ENCODE results near the gene SPATA31A6. TPM values are rescaled to one million over a fixed set of nuclear protein-coding genes. Genes with fewer than 3 reads are reported as not detected.
"Not testable (repeated sequence)": the region's sequence is repeated elsewhere in the genome, so short reads cannot be mapped to it uniquely, and the experiment has no call there.

SPATA31A6 gene
- total RNA-seq (2014; rRNA removed; shearing (Covaris generic)), result not detected in 2 replicates

DNA sequence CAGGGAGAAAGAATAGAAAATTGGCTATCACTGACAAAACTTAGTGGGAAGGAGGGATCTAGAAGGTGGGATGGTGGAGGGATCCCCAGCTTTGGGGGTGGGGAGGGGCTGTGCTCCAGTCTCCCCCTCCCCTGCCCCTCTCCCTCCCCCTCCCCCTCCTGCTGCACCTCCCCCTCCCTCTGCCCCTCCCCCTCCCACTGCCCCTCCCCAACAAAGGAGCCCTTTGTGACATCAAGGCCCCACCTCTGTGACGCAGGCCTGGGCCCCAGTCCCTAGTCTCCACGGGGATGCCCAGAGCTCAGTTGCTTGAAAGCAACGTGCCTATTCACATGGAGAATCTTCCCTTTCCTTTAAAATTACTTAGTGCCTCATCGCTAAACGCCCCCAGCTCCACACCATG lies at the start of gene SPATA31A6:
TSS of gene SPATA31A6 (plus strand) at position 301 of the 400 bp plus-strand sequence. CDS start at position 330, 29 bp downstream.
- DNase-seq (ENCODE audit: low read depth), result not testable (repeated sequence)

GRCh38 chr9:42160299-42160698 lies 23.2 kb upstream of the SPATA31A6 start:
- peak; percentile 3 for DNase-seq (ENCODE audit: low read depth)

DNA sequence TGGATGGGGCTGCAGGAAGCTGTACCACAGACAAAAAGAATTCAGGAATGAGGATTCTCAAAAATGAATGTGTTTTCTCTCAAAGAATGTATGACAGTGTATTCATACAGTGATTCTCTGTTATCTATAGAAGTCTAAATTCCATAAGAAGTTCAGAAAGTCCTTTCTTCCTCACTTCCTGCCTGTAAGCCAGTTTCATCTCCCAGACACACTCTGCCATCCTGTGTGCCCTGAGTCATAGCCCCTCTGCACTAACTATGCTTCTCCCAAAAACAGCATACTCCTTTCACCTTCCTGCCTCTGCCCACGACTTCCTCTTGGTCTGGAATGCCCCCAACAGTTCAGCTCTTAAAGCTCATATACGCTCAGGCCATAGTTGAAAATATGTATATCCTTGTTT lies 36.4 kb downstream of the SPATA31A6 start:
- peak; percentile 41 for DNase-seq (ENCODE audit: low read depth)

- DNase-seq (ENCODE audit: low read depth), result peak; percentile 63
Observed at GRCh38 chr9:42223230-42223629, 39.8 kb downstream of the SPATA31A6 start.

DNA sequence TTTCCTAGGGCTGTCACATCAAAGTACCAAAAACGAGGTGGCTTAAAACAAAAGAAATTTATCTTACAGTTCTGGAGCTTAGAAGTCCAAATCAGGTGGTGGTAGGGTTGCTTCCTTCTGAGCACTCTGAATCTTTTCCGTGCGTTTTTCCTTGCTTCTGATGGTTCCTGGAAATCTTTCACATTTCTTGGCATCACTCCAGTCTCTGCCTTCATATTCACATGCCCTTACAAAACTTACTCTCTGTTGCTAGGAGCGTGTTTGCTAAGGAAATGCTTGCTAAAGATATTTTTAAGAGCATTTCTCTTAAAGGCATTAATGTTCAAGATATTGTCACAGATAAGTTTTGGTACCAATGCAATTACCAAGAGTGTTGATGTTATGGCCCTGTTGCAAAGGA lies 49.6 kb downstream of the SPATA31A6 start:
- not testable (repeated sequence) for DNase-seq (ENCODE audit: low read depth)

- not testable (repeated sequence) for DNase-seq (ENCODE audit: low read depth)
Observed at GRCh38 chr9:42234610-42235009, 51.2 kb downstream of the SPATA31A6 start.

DNA sequence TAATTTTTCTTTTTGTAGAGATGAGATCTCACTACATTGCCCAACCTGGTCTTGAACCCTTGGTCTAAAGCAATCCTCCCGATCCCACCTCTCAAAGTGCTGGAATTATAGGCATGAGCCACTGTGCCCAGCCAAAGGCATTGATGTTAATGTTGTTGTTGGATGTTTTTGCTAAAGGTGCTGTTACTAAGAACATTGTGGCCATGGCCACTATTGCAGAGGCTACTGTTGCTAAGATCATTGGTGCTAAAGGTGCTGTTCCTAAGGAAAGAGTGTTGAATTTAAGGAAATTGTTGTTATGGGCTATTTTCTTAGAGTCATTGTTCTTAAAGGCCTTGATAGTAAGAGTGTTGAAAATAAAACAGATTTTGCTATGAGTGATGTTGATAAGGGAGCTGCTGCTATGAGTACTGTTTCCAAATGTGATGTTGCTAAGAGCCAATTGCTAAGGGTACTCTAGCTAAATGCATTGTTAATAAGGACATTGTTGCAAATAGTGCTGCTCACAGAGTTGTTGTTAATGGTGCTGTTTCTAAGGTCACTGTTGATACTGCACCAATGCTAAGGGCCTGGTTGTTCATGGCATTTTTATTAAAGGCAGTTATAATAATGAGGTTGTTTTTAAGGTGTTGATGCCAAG lies 52.0 kb downstream of the SPATA31A6 start:
- not testable (repeated sequence) for DNase-seq (ENCODE audit: low read depth)

- not testable (repeated sequence) for DNase-seq (ENCODE audit: low read depth)
Observed at GRCh38 chr9:42236097-42236496, 52.6 kb downstream of the SPATA31A6 start.

GRCh38 chr9:42237381-42237780 lies 53.9 kb downstream of the SPATA31A6 start:
- DNase-seq (ENCODE audit: low read depth), result peak; percentile 38

DNA sequence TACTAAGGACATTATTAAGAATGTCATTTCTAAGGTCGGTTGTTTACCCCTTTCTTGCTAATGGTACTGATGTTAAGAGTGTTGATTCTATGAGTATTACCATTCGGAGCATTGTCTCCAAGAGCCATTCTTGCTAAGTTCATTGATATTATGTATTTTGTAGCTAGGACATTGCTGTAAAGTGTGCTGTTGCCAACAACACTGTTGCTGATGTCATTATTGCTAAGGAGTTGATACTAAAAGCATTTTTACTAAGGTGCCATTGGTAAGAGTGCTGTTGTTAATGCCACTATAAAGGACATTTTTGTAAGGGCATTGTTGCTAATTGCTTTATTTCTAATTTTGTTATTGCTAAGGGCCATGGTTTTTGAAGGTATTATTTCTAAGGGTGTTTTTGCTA lies 55.4 kb downstream of the SPATA31A6 start:
- DNase-seq (ENCODE audit: low read depth), result peak; percentile 5

Other genes with a start within 250 kb of the SPATA31A6 start
- 0.62 TPM in 2 replicates for gene CNTNAP3B, start 54.2 kb upstream of the SPATA31A6 start, total RNA-seq (2014; rRNA removed; shearing (Covaris generic))

All from M059J (cell line).